Hematopoietic multipotent progenitor cell (in vitro differentiated cells): Measurements from ENCODE around the gene BNIPL. TPM values are rescaled to one million over a fixed set of nuclear protein-coding genes. Genes with fewer than 3 reads are reported as not detected.

Experiments used
- small RNA-seq: library from RNA; depleted of rRNA; stranded (forward); fragments of <200 nt; gene quantifications from one replicate; pipeline ENCODE3, GENCODE V24; 2012
- total RNA-seq: library from RNA; depleted of rRNA; stranded (reverse); fragments of >200 nt; gene quantifications from one replicate; pipeline ENCODE4 v1.2.3, GENCODE V29; 2012

The BNIPL gene
- total RNA-seq, 1 donor: under 0.01 TPM

Small RNAs within 50 kb of the gene (small RNA-seq; reads per million reads assigned to genes)
- not detected for gene RNU6-884P

Other genes with a start within 250 kb of the BNIPL start
- gene CTSK, start 228.3 kb upstream of the BNIPL start, total RNA-seq: 0.54 TPM
- gene ARNT, start 160.0 kb upstream of the BNIPL start, total RNA-seq: 42.3 TPM
- not detected for gene CTXND2, start 149.4 kb upstream of the BNIPL start, total RNA-seq
- 47.9 TPM for gene SETDB1, start 110.2 kb upstream of the BNIPL start, total RNA-seq
- 123 TPM for gene CERS2, start 61.8 kb upstream of the BNIPL start, total RNA-seq
- 0.54 TPM for gene ANXA9, start 54.3 kb upstream of the BNIPL start, total RNA-seq
- 41.7 TPM for gene MINDY1, start 29.7 kb upstream of the BNIPL start, total RNA-seq
- 22.6 TPM for gene PRUNE1, start 28.1 kb upstream of the BNIPL start, total RNA-seq
- gene C1orf56, start 11.2 kb downstream of the BNIPL start, total RNA-seq: 5.1 TPM
- gene CDC42SE1, start 23.0 kb downstream of the BNIPL start, total RNA-seq: 75.4 TPM
- gene MLLT11, start 23.8 kb downstream of the BNIPL start, total RNA-seq: 1.9 TPM
- gene GABPB2, start 34.2 kb downstream of the BNIPL start, total RNA-seq: 5.7 TPM
- gene SEMA6C, start 110.0 kb downstream of the BNIPL start, total RNA-seq: 10.2 TPM
- 74.1 TPM for gene TNFAIP8L2, start 120.1 kb downstream of the BNIPL start, total RNA-seq
- 2.4 TPM for gene LYSMD1, start 129.3 kb downstream of the BNIPL start, total RNA-seq
- 21.5 TPM for gene SCNM1, start 129.6 kb downstream of the BNIPL start, total RNA-seq
- gene TMOD4, start 139.4 kb downstream of the BNIPL start, total RNA-seq: under 0.01 TPM
- gene VPS72, start 153.6 kb downstream of the BNIPL start, total RNA-seq: 43.4 TPM
- gene PIP5K1A, start 162.0 kb downstream of the BNIPL start, total RNA-seq: 28.5 TPM
- gene PSMD4, start 218.1 kb downstream of the BNIPL start, total RNA-seq: 194 TPM
- 45.5 TPM for gene ZNF687, start 245.7 kb downstream of the BNIPL start, total RNA-seq